Endodermal cell (in vitro differentiated cells): ENCODE data around the gene BLNK. TPM values are rescaled to one million over a fixed set of nuclear protein-coding genes. Genes with fewer than 3 reads are reported as not detected.

Experiments used
- DNase-seq: peaks from one replicate; pipeline ENCODE4 v3.0.0-alpha.2; 2017
- H3K27ac ChIP-seq: 2 replicates; pipeline ENCODE4 v1.5.1; 2013; ENCODE audit warnings: mild to moderate bottlenecking, low read depth, low read length, moderate library complexity
- H3K27me3 ChIP-seq: 2 replicates; pipeline ENCODE4 v1.6.1; 2013; ENCODE audit warnings: mild to moderate bottlenecking, low read length, moderate library complexity; ENCODE audit not compliant: insufficient read depth, control insufficient read depth, poor library complexity, severe bottlenecking
- H3K36me3 ChIP-seq: 2 replicates; pipeline ENCODE4 v1.7.0; 2013; ENCODE audit warnings: mild to moderate bottlenecking, low read length, moderate library complexity; ENCODE audit not compliant: control insufficient read depth, insufficient read depth
- H3K4me1 ChIP-seq: one replicate; pipeline ENCODE4 v1.7.0; 2013; ENCODE audit warnings: low read length; ENCODE audit not compliant: control insufficient read depth, insufficient read depth
- H3K4me3 ChIP-seq: 2 replicates; pipeline ENCODE4 v1.5.1; 2013; ENCODE audit warnings: mild to moderate bottlenecking, low read length, moderate library complexity
- H3K9ac ChIP-seq: 2 replicates; pipeline ENCODE4 v1.6.1; 2013; ENCODE audit warnings: mild to moderate bottlenecking, low read length, moderate library complexity; ENCODE audit not compliant: poor library complexity, severe bottlenecking; ENCODE audit errors: extremely low read depth
- H3K9me3 ChIP-seq: 2 replicates; pipeline ENCODE4 v1.6.1; 2013; ENCODE audit warnings: mild to moderate bottlenecking, low read length, moderate library complexity; ENCODE audit not compliant: control insufficient read depth
- H3K27ac Mint-ChIP-seq: 2 replicates; pipeline ENCODE4 v1.8.0; 2020; ENCODE audit warnings: mixed read lengths
- H3K27me3 Mint-ChIP-seq: 2 replicates; pipeline ENCODE4 v1.8.0; 2021; ENCODE audit warnings: mild to moderate bottlenecking, mixed read lengths; ENCODE audit not compliant: insufficient read depth
- H3K36me3 Mint-ChIP-seq: 2 replicates; pipeline ENCODE4 v1.8.0; 2020; ENCODE audit warnings: low read depth, mixed read lengths
- H3K4me1 Mint-ChIP-seq: 2 replicates; pipeline ENCODE4 v1.8.0; 2020; ENCODE audit warnings: mixed read lengths
- H3K4me3 Mint-ChIP-seq: 2 replicates; pipeline ENCODE4 v1.8.0; 2020; ENCODE audit warnings: mild to moderate bottlenecking, moderate library complexity, mixed read lengths
- H3K9me3 Mint-ChIP-seq: 2 replicates; pipeline ENCODE4 v1.8.0; 2020; ENCODE audit warnings: mild to moderate bottlenecking, mixed read lengths
- WGBS, 2 experiments: methylation state at CpG; one replicate each; pipeline versions ENCODE4 v1.1.5 to v1.1.7; 2013; ENCODE audit warnings: missing lambda C conversion rate in 2 of 2, mixed read lengths in 1 of 2; ENCODE audit not compliant: insufficient coverage in 1 of 2, insufficient read length in 1 of 2; 5-methylcytosine and 5-hydroxymethylcytosine counted together
- total RNA-seq, 2 donors: library from RNA; stranded (reverse); fragmentation: NEBNext Ultra II Directional in 1 of 2; extraction: Animal tissue kit (Norgen Biotek cat#: 25700) in 1 of 2; gene quantifications; 2 replicates in 1 of 2; 3 replicates in 1 of 2; pipeline ENCODE4 v1.2.1, GENCODE V29; 2021
- TF ChIP-seq, protein P1 (sequence below): fragments of 200-600 bp; sonication (generic); conservative IDR thresholded peaks from 2 replicates; pipeline ENCODE4 v1.5.0; 2021; ENCODE audit warnings: antibody characterized with exemption, mild to moderate bottlenecking

BLNK gene
- total RNA-seq, 2 donors from 2014 or later, result not detected

DNA sequence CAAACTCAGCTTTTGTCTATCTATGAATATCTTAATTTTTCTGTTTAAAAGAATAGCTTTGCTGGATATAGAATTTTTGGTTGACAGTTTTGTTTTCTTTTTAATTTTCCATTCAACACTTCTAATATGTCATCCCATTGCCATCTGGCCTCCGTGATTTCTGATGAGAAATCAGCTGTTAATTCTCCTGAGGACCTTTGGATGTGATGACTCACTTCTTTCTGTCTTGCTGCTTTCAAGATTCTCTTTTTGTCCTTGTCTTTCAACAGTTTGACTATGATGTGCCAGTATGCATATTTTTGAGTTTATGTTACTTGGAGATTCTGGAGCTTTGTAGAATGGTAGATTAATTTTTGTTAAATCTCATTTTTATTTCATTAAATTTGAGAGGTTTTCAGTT lies 102.8 kb downstream of the BLNK start:
- no peak overlapping the region for H3K27ac Mint-ChIP-seq
- H3K36me3 Mint-ChIP-seq, result peaks cover 25% of the 10 kb centered on the region
- Histone ChIP-seq H3K9ac (no peak overlapping the region), H3K4me1 (no peaks in the 10 kb centered on the region), H3K27ac (no peak overlapping the region), H3K36me3 (no peaks in the 10 kb centered on the region), H3K4me3 (no peak overlapping the region), H3K27me3 (no peaks in the 10 kb centered on the region), H3K9me3 (peaks cover 25% of the 10 kb centered on the region)
- TF ChIP-seq, protein P1, sequence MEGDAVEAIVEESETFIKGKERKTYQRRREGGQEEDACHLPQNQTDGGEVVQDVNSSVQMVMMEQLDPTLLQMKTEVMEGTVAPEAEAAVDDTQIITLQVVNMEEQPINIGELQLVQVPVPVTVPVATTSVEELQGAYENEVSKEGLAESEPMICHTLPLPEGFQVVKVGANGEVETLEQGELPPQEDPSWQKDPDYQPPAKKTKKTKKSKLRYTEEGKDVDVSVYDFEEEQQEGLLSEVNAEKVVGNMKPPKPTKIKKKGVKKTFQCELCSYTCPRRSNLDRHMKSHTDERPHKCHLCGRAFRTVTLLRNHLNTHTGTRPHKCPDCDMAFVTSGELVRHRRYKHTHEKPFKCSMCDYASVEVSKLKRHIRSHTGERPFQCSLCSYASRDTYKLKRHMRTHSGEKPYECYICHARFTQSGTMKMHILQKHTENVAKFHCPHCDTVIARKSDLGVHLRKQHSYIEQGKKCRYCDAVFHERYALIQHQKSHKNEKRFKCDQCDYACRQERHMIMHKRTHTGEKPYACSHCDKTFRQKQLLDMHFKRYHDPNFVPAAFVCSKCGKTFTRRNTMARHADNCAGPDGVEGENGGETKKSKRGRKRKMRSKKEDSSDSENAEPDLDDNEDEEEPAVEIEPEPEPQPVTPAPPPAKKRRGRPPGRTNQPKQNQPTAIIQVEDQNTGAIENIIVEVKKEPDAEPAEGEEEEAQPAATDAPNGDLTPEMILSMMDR, result no peak
- 57 to 96% methylated on average over 1 of the region's 1 CpG for WGBS, 2 experiments
- H3K9me3 Mint-ChIP-seq, result peaks cover 16% of the 10 kb centered on the region
- H3K4me3 Mint-ChIP-seq, result no peak overlapping the region
- no peak for DNase-seq
- no peaks in the 10 kb centered on the region for H3K27me3 Mint-ChIP-seq
- H3K4me1 Mint-ChIP-seq, result peaks cover 11% of the 10 kb centered on the region

DNA sequence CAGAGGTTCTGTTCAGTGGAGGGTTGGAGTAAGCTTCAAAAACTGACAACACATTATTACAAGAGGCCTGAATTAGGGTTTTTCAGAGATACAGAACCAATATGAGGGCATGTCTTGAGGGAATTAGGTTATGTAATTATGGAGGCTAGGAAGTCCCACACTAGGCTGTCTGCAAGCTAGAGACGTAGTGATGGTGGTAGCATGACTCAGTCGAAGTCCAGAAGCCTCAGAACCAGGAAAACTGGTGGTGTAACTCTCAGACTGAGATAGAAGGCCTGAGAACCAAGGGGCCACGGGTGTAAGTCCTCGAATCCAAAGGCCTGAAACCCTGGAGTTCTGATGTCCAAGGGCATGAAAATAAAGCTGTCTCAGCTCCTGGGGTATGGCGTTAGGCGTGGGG lies 105.6 kb downstream of the BLNK start:
- Mint-ChIP-seq H3K4me3 (no peak overlapping the region), H3K4me1 (peaks cover 11% of the 10 kb centered on the region), H3K9me3 (peaks cover 16% of the 10 kb centered on the region), H3K27me3 (no peaks in the 10 kb centered on the region), H3K27ac (peak overlapping the region; percentile 66), H3K36me3 (peaks cover 36% of the 10 kb centered on the region)
- Histone ChIP-seq H3K9ac (no peak overlapping the region), H3K27ac (no peak overlapping the region), H3K36me3 (peaks cover 24% of the 10 kb centered on the region), H3K27me3 (no peaks in the 10 kb centered on the region), H3K9me3 (peaks cover 16% of the 10 kb centered on the region), H3K4me1 (no peaks in the 10 kb centered on the region), H3K4me3 (no peak overlapping the region)
- TF ChIP-seq, protein P1, result no peak
- no peak for DNase-seq
- WGBS, 2 experiments, result 92 to 93% methylated on average over 4 to 6 of the region's 6 CpGs

GRCh38 chr10:96153070-96153469 lies 118.3 kb downstream of the BLNK start:
- 94% methylated on average over 1 of the region's 1 CpG; no CpG with 5 or more reads in 1 of the 2 experiments for WGBS, 2 experiments
- H3K27me3 Mint-ChIP-seq, result no peaks in the 10 kb centered on the region
- no peak overlapping the region for H3K4me3 Mint-ChIP-seq
- H3K9me3 ChIP-seq, result no peaks in the 10 kb centered on the region
- H3K9me3 Mint-ChIP-seq, result no peaks in the 10 kb centered on the region
- H3K9ac ChIP-seq, result no peak overlapping the region
- no peaks in the 10 kb centered on the region for H3K27me3 ChIP-seq
- peaks cover 76% of the 10 kb centered on the region for H3K36me3 Mint-ChIP-seq
- peaks cover 5% of the 10 kb centered on the region for H3K4me1 Mint-ChIP-seq
- no peak overlapping the region for H3K27ac Mint-ChIP-seq
- H3K4me3 ChIP-seq, result no peak overlapping the region
- TF ChIP-seq, protein P1, result no peak
- H3K36me3 ChIP-seq, result peaks cover 72% of the 10 kb centered on the region
- no peak for DNase-seq
- H3K4me1 ChIP-seq, result no peaks in the 10 kb centered on the region
- no peak overlapping the region for H3K27ac ChIP-seq
